ENCODE measurements around the gene BMP2K.
A peak's percentile ranks its signal among the peaks of the same experiment; 100 is the strongest.

Gene BMP2K

DNA sequence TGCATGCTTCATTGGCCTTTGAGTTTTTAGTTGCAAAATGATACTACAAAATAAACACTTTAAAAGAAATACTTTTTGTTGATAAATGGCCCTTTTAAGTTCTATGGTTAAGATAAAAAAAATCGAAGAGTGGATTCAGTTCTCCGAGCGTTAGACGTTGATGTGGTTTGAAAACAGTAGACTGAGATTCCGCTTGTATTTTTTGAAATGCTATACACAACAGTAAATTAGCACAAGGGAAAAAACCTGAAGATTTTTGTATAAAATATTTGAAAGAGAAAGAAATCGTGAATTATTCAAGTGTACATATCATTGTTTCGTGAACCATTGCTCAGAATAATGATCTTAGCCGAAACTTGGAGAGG, 1.4 kb downstream of the BMP2K start:
- Histone ChIP-seq H3K14ac (ENCODE audit: low read length in 2 of 2) (no peak overlapping the region), H3K27ac (ENCODE audit: low read length, poor library complexity, severe bottlenecking) (no peak overlapping the region), H3K27me3 (ENCODE audit: control insufficient read depth in 1 of 2, insufficient read depth in 1 of 2, low read length in 2 of 2) (no peaks in the 10 kb centered on the region), H3K18ac (ENCODE audit: low read depth in 1 of 2, low read length in 2 of 2) (no peak overlapping the region), H2BK5ac (ENCODE audit: low read depth, low read length, poor library complexity, severe bottlenecking) (no peak overlapping the region), H3K4me1 (ENCODE audit: control insufficient read depth, insufficient read depth, low read depth, low read length) (no peaks in the 10 kb centered on the region), H2BK15ac (ENCODE audit: low read depth, poor library complexity, severe bottlenecking) (no peak overlapping the region), H3K4me3 (ENCODE audit: insufficient read depth in 1 of 2, low read depth in 1 of 2, low read length in 2 of 2) (peak overlapping the region in 1 of 2 experiments; percentile 87), H4K91ac (ENCODE audit: low read length) (no peak overlapping the region), H3K4me2 (ENCODE audit: low read length, poor library complexity, severe bottlenecking) (peak overlapping the region; percentile 58), H2AFZ (ENCODE audit: low read depth, low read length) (no peak overlapping the region), H3K4ac (ENCODE audit: low read depth in 1 of 2, low read length in 2 of 2) (no peak overlapping the region), H3K9me3 (ENCODE audit: control insufficient read depth, low read length) (no peaks in the 10 kb centered on the region), H3K23ac (ENCODE audit: low read length in 2 of 2) (no peak overlapping the region), H2BK12ac (ENCODE audit: low read length in 2 of 2) (no peak overlapping the region), H3K79me1 (replicated peaks; ENCODE audit: low read length, poor library complexity, severe bottlenecking) (peaks cover 2% of the 10 kb centered on the region), H2BK120ac (ENCODE audit: low read depth, low read length) (no peak overlapping the region), H2AK5ac (ENCODE audit: low read length, severe bottlenecking) (no peak overlapping the region), H4K8ac (ENCODE audit: low read length) (no peak overlapping the region), H3K36me3 (ENCODE audit: control insufficient read depth in 1 of 2, insufficient read depth in 2 of 2, low read depth in 1 of 2, low read length in 2 of 2) (peaks cover 0 to 2% of the 10 kb centered on the region in 2 experiments), H3K9ac (ENCODE audit: low read length) (peak overlapping the region; percentile 91)
- WGBS = 64% methylated on average over 7 of the region's 8 CpGs
- DNase-seq = no peak

- Histone ChIP-seq H2BK5ac (ENCODE audit: low read depth, low read length, poor library complexity, severe bottlenecking) (no peak overlapping the region), H2AK5ac (ENCODE audit: low read length, severe bottlenecking) (no peak overlapping the region), H3K4me2 (ENCODE audit: low read length, poor library complexity, severe bottlenecking) (no peak overlapping the region), H3K27me3 (ENCODE audit: control insufficient read depth in 1 of 2, insufficient read depth in 1 of 2, low read length in 2 of 2) (no peaks in the 10 kb centered on the region), H3K14ac (ENCODE audit: low read length in 2 of 2) (no peak overlapping the region), H3K27ac (ENCODE audit: low read length, poor library complexity, severe bottlenecking) (no peak overlapping the region), H4K8ac (ENCODE audit: low read length) (no peak overlapping the region), H3K4ac (ENCODE audit: low read depth in 1 of 2, low read length in 2 of 2) (no peak overlapping the region), H2BK15ac (ENCODE audit: low read depth, poor library complexity, severe bottlenecking) (no peak overlapping the region), H3K9ac (ENCODE audit: low read length) (peak overlapping the region; percentile 91), H3K4me3 (ENCODE audit: insufficient read depth in 1 of 2, low read depth in 1 of 2, low read length in 2 of 2) (peak overlapping the region in 1 of 2 experiments; percentile 87), H3K18ac (ENCODE audit: low read depth in 1 of 2, low read length in 2 of 2) (peak overlapping the region in 1 of 2 experiments; percentile 6), H2AFZ (ENCODE audit: low read depth, low read length) (no peak overlapping the region), H3K4me1 (ENCODE audit: control insufficient read depth, insufficient read depth, low read depth, low read length) (peaks cover 2% of the 10 kb centered on the region), H3K36me3 (ENCODE audit: control insufficient read depth in 1 of 2, insufficient read depth in 2 of 2, low read depth in 1 of 2, low read length in 2 of 2) (peaks cover 0 to 2% of the 10 kb centered on the region in 2 experiments), H3K79me1 (replicated peaks; ENCODE audit: low read length, poor library complexity, severe bottlenecking) (peaks cover 2% of the 10 kb centered on the region), H3K9me3 (ENCODE audit: control insufficient read depth, low read length) (no peaks in the 10 kb centered on the region), H2BK120ac (ENCODE audit: low read depth, low read length) (no peak overlapping the region), H2BK12ac (ENCODE audit: low read length in 2 of 2) (no peak overlapping the region), H4K91ac (ENCODE audit: low read length) (no peak overlapping the region), H3K23ac (ENCODE audit: low read length in 2 of 2) (no peak overlapping the region)
- 99% methylated on average over 4 of the region's 4 CpGs for WGBS
- DNase-seq = no peak
These were observed 2.4 kb downstream of the BMP2K start for GRCh38 chr4:78778530-78778929.

DNA sequence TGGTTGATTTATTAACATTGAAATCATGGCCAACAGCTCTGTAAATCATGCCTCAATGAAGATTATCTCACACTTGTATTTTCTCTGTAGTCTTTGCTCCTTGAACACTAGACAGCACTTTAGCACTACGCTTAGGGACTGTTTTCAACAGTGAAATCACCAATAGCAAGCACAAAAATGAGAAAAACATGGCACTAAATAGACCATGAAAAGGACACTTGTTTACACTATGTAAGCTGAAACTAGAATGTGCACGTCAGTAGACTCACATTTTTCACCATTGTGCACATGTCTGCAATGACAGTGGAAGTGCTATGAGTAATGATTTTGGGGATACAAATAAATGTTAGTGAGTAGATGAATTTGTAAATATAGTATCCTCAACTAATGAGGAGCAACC, 3.1 kb downstream of the BMP2K start:
- Histone ChIP-seq H3K4ac (ENCODE audit: low read depth in 1 of 2, low read length in 2 of 2) (no peak overlapping the region), H3K4me3 (ENCODE audit: insufficient read depth in 1 of 2, low read depth in 1 of 2, low read length in 2 of 2) (no peak overlapping the region), H3K4me1 (ENCODE audit: control insufficient read depth, insufficient read depth, low read depth, low read length) (peaks cover 3% of the 10 kb centered on the region), H3K9ac (ENCODE audit: low read length) (no peak overlapping the region), H2BK12ac (ENCODE audit: low read length in 2 of 2) (no peak overlapping the region), H3K18ac (ENCODE audit: low read depth in 1 of 2, low read length in 2 of 2) (no peak overlapping the region), H3K36me3 (ENCODE audit: control insufficient read depth in 1 of 2, insufficient read depth in 2 of 2, low read depth in 1 of 2, low read length in 2 of 2) (peaks cover 0 to 2% of the 10 kb centered on the region in 2 experiments), H2BK15ac (ENCODE audit: low read depth, poor library complexity, severe bottlenecking) (no peak overlapping the region), H3K27me3 (ENCODE audit: control insufficient read depth in 1 of 2, insufficient read depth in 1 of 2, low read length in 2 of 2) (no peaks in the 10 kb centered on the region), H3K4me2 (ENCODE audit: low read length, poor library complexity, severe bottlenecking) (no peak overlapping the region), H2AK5ac (ENCODE audit: low read length, severe bottlenecking) (no peak overlapping the region), H2BK5ac (ENCODE audit: low read depth, low read length, poor library complexity, severe bottlenecking) (no peak overlapping the region), H3K27ac (ENCODE audit: low read length, poor library complexity, severe bottlenecking) (no peak overlapping the region), H2BK120ac (ENCODE audit: low read depth, low read length) (no peak overlapping the region), H4K91ac (ENCODE audit: low read length) (no peak overlapping the region), H3K79me1 (replicated peaks; ENCODE audit: low read length, poor library complexity, severe bottlenecking) (peaks cover 2% of the 10 kb centered on the region), H3K9me3 (ENCODE audit: control insufficient read depth, low read length) (no peaks in the 10 kb centered on the region), H2AFZ (ENCODE audit: low read depth, low read length) (no peak overlapping the region), H3K23ac (ENCODE audit: low read length in 2 of 2) (no peak overlapping the region), H4K8ac (ENCODE audit: low read length) (no peak overlapping the region), H3K14ac (ENCODE audit: low read length in 2 of 2) (no peak overlapping the region)
- DNase-seq = peak; percentile 40
- 63% methylated on average over 2 of the region's 2 CpGs for WGBS

GRCh38 chr4:78780093-78780492, 3.9 kb downstream of the BMP2K start:
- no peak overlapping the region for H3K23ac ChIP-seq (ENCODE audit: low read length in 2 of 2)
- peaks cover 4% of the 10 kb centered on the region for H3K4me1 ChIP-seq (ENCODE audit: control insufficient read depth, insufficient read depth, low read depth, low read length)

More at GRCh38 chr4:78780093-78780492, 3.9 kb downstream of the BMP2K start:
- no peak overlapping the region for H2BK5ac ChIP-seq (ENCODE audit: low read depth, low read length, poor library complexity, severe bottlenecking)
- no peak overlapping the region for H2AFZ ChIP-seq (ENCODE audit: low read depth, low read length)
- H3K4me3 ChIP-seq (ENCODE audit: insufficient read depth in 1 of 2, low read depth in 1 of 2, low read length in 2 of 2) = no peak overlapping the region
- no peak overlapping the region for H2BK12ac ChIP-seq (ENCODE audit: low read length in 2 of 2)
- no peak overlapping the region for H2BK120ac ChIP-seq (ENCODE audit: low read depth, low read length)
- no peak overlapping the region for H3K14ac ChIP-seq (ENCODE audit: low read length in 2 of 2)
- no peak overlapping the region for H2AK5ac ChIP-seq (ENCODE audit: low read length, severe bottlenecking)
- 86% methylated on average over 1 of the region's 2 CpGs for WGBS
- no peak overlapping the region for H3K9ac ChIP-seq (ENCODE audit: low read length)
- H3K4ac ChIP-seq (ENCODE audit: low read depth in 1 of 2, low read length in 2 of 2) = no peak overlapping the region
- no peaks in the 10 kb centered on the region for H3K27me3 ChIP-seq (ENCODE audit: control insufficient read depth in 1 of 2, insufficient read depth in 1 of 2, low read length in 2 of 2)
- no peak overlapping the region for H4K91ac ChIP-seq (ENCODE audit: low read length)
- no peak overlapping the region for H4K8ac ChIP-seq (ENCODE audit: low read length)
- peaks cover 2% of the 10 kb centered on the region for H3K79me1 ChIP-seq (replicated peaks; ENCODE audit: low read length, poor library complexity, severe bottlenecking)
- no peak for DNase-seq
- H3K4me2 ChIP-seq (ENCODE audit: low read length, poor library complexity, severe bottlenecking) = no peak overlapping the region
- no peak overlapping the region for H3K18ac ChIP-seq (ENCODE audit: low read depth in 1 of 2, low read length in 2 of 2)
- H2BK15ac ChIP-seq (ENCODE audit: low read depth, poor library complexity, severe bottlenecking) = no peak overlapping the region
- H3K36me3 ChIP-seq (ENCODE audit: control insufficient read depth in 1 of 2, insufficient read depth in 2 of 2, low read depth in 1 of 2, low read length in 2 of 2) = peaks cover 0 to 2% of the 10 kb centered on the region in 2 experiments
- no peak overlapping the region for H3K27ac ChIP-seq (ENCODE audit: low read length, poor library complexity, severe bottlenecking)
- no peaks in the 10 kb centered on the region for H3K9me3 ChIP-seq (ENCODE audit: control insufficient read depth, low read length)
